GM10266 (cell line): Measurements from ENCODE around the gene GNAI2.

Source experiments
- DNase-seq: peaks from one replicate; pipeline ENCODE4 v3.0.0; 2012; ENCODE audit errors: extremely low spot score
- CTCF ChIP-seq: IDR thresholded peaks from 2 replicates; pipeline ENCODE4 v1.5.1; 2012; ENCODE audit warnings: mild to moderate bottlenecking, low read depth; ENCODE audit not compliant: control insufficient read depth, insufficient read depth; ENCODE audit errors: missing control alignments

The GNAI2 gene

GRCh38 chr3:50256978-50257890, 21.2 kb downstream of the GNAI2 start:
- no peak for DNase-seq
- peak; percentile 39 for TF ChIP-seq CTCF

- no peak for TF ChIP-seq CTCF
- no peak for DNase-seq
These were observed 22.2 kb downstream of the GNAI2 start for GRCh38 chr3:50258029-50258680.

- no peak for TF ChIP-seq CTCF
These were observed 23.0 kb downstream of the GNAI2 start for GRCh38 chr3:50258979-50259378.

GRCh38 chr3:50259432-50260026, 23.5 kb downstream of the GNAI2 start:
- TF ChIP-seq CTCF: no peak
- DNase-seq: no peak

More at GRCh38 chr3:50258979-50259378, 23.0 kb downstream of the GNAI2 start:
- no peak for DNase-seq

- DNase-seq: peak; percentile 98
- peak; percentile 99 for TF ChIP-seq CTCF
These were observed 24.3 kb downstream of the GNAI2 start for GRCh38 chr3:50260027-50260941.

- no peak for DNase-seq
These were observed 25.0 kb downstream of the GNAI2 start for GRCh38 chr3:50260942-50261441.

More at GRCh38 chr3:50260942-50261441, 25.0 kb downstream of the GNAI2 start:
- TF ChIP-seq CTCF: no peak
